HepG2 (cell line): ENCODE data around the gene MPV17L.
"Not testable (repeated sequence)": the region's sequence is repeated elsewhere in the genome, so short reads cannot be mapped to it uniquely, and the experiment has no call there.

Source experiments
- CC2D1A ChIP-seq: sonication (generic); formaldehyde crosslinking; IDR thresholded peaks from 2 replicates; pipeline ENCODE4 v1.8.1; 2023; ENCODE audit warnings: mild to moderate bottlenecking, missing genetic modification reagents
- CREB3 ChIP-seq: sonication (generic); formaldehyde crosslinking; IDR thresholded peaks from 2 replicates; pipeline ENCODE4 v1.5.0; 2020; ENCODE audit warnings: missing genetic modification reagents
- CTCF ChIP-seq: sonication (generic); formaldehyde crosslinking; IDR thresholded peaks from 2 replicates; pipeline ENCODE4 v1.5.0; 2020; ENCODE audit warnings: mild to moderate bottlenecking, missing genetic modification reagents, moderate library complexity
- DNMT1 ChIP-seq: sonication (generic); formaldehyde crosslinking; IDR thresholded peaks from 2 replicates; pipeline ENCODE4 v1.5.1; 2020; ENCODE audit warnings: mild to moderate bottlenecking, missing genetic modification reagents
- EP300 ChIP-seq, 3 experiments: sonication (generic) in 1 of 3; formaldehyde crosslinking in 1 of 3; IDR thresholded peaks; 2 replicates each; pipeline versions ENCODE4 v1.5.1 to v1.6.1; 2011 to 2020; ENCODE audit warnings: low read depth in 2 of 3, low read length in 2 of 3, borderline replicate concordance in 1 of 3, improper control_type of control experiment in 1 of 3, mild to moderate bottlenecking in 1 of 3, missing genetic modification reagents in 1 of 3, moderate library complexity in 1 of 3
- RFXAP ChIP-seq: sonication (generic); formaldehyde crosslinking; IDR thresholded peaks from 2 replicates; pipeline ENCODE4 v1.4.0; 2020; ENCODE audit warnings: missing genetic modification reagents, borderline replicate concordance
- TAF1 ChIP-seq: sonication (generic); formaldehyde crosslinking; IDR thresholded peaks from 2 replicates; pipeline ENCODE4 v1.4.0; 2020; ENCODE audit warnings: missing genetic modification reagents
- ZBTB20 ChIP-seq: sonication (generic); formaldehyde crosslinking; IDR thresholded peaks from 2 replicates; pipeline ENCODE4 v1.8.1; 2023; ENCODE audit warnings: missing genetic modification reagents, low read depth, mild to moderate bottlenecking, borderline replicate concordance
- ZFP37 ChIP-seq: sonication (generic); formaldehyde crosslinking; IDR thresholded peaks from 2 replicates; pipeline ENCODE4 v1.4.0; 2020; ENCODE audit warnings: missing genetic modification reagents, borderline replicate concordance

- TF ChIP-seq CC2D1A; RFXAP (CRISPR knock-in tag); ZBTB20 (CRISPR knock-in tag); CTCF; ZFP37 (CRISPR knock-in tag); TAF1 (CRISPR knock-in tag); EP300 (IDR thresholded peaks at IDR 0.05; ENCODE audit: low read depth in 2 of 2, low read length in 2 of 2); EP300 (CRISPR knock-in tag; IDR thresholded peaks at IDR 0.05; ENCODE audit: borderline replicate concordance); CREB3 (CRISPR knock-in tag); DNMT1: not testable (repeated sequence)
Measured at GRCh38 chr16:15400314-15400713, 4.8 kb downstream of the MPV17L start.
